Kidney epithelial cell (primary cell): Measurements from ENCODE around the gene STON2. TPM values are rescaled to one million over a fixed set of nuclear protein-coding genes. Genes with fewer than 3 reads are reported as not detected.

ENCODE experiments used
- DNase-seq: peaks from one replicate; pipeline ENCODE4 v3.0.0-alpha.2; 2010; ENCODE audit warnings: low read depth
- H3K27me3 ChIP-seq: 2 replicates; pipeline ENCODE4 v1.6.0; 2011; ENCODE audit warnings: low read length; ENCODE audit not compliant: control insufficient read depth, insufficient read depth
- H3K36me3 ChIP-seq: 2 replicates; pipeline ENCODE4 v1.5.1; 2011; ENCODE audit warnings: low read length; ENCODE audit not compliant: control insufficient read depth, insufficient read depth
- H3K4me3 ChIP-seq: 2 replicates; pipeline ENCODE4 v1.5.1; 2011; ENCODE audit warnings: low read depth, mild to moderate bottlenecking, control low read depth, low read length
- total RNA-seq: library from RNA; depleted of rRNA; stranded (reverse); fragments of >200 nt; gene quantifications from 2 replicates; pipeline ENCODE4 v1.2.3, GENCODE V29; 2015
- TF ChIP-seq, protein P1 (sequence below): IDR thresholded peaks from 2 replicates; pipeline ENCODE4 v1.5.1; 2011; ENCODE audit warnings: mild to moderate bottlenecking, moderate library complexity, low read length, control low read depth, inconsistent platforms; ENCODE audit not compliant: insufficient read depth, poor library complexity, severe bottlenecking

STON2 gene
- total RNA-seq, 1 donor from 2014 or later = 17.9 TPM

DNA sequence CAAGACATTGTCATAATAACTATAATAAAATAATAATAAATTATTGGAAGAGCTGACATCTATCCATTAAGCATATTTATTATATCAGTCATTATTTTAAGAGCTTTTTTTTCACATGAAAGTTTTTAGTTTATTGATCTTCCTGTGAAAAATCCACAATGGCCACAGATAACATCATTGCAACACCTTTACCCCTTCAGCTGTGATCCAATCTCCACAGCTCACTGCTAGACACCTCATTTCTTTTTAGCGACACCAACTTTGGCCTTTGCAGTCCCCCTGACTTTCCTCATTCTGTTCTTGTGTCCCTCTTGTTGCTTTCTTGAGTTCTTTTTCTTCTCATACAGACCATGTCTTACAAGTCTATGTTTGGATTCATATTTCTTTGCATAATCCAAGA is 67.4 kb downstream of the STON2 start:
- Histone ChIP-seq H3K4me3 (no peak overlapping the region), H3K27me3 (no peaks in the 10 kb centered on the region), H3K36me3 (no peaks in the 10 kb centered on the region)
- no peak for DNase-seq
- TF ChIP-seq, protein P1, sequence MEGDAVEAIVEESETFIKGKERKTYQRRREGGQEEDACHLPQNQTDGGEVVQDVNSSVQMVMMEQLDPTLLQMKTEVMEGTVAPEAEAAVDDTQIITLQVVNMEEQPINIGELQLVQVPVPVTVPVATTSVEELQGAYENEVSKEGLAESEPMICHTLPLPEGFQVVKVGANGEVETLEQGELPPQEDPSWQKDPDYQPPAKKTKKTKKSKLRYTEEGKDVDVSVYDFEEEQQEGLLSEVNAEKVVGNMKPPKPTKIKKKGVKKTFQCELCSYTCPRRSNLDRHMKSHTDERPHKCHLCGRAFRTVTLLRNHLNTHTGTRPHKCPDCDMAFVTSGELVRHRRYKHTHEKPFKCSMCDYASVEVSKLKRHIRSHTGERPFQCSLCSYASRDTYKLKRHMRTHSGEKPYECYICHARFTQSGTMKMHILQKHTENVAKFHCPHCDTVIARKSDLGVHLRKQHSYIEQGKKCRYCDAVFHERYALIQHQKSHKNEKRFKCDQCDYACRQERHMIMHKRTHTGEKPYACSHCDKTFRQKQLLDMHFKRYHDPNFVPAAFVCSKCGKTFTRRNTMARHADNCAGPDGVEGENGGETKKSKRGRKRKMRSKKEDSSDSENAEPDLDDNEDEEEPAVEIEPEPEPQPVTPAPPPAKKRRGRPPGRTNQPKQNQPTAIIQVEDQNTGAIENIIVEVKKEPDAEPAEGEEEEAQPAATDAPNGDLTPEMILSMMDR = no peak

DNA sequence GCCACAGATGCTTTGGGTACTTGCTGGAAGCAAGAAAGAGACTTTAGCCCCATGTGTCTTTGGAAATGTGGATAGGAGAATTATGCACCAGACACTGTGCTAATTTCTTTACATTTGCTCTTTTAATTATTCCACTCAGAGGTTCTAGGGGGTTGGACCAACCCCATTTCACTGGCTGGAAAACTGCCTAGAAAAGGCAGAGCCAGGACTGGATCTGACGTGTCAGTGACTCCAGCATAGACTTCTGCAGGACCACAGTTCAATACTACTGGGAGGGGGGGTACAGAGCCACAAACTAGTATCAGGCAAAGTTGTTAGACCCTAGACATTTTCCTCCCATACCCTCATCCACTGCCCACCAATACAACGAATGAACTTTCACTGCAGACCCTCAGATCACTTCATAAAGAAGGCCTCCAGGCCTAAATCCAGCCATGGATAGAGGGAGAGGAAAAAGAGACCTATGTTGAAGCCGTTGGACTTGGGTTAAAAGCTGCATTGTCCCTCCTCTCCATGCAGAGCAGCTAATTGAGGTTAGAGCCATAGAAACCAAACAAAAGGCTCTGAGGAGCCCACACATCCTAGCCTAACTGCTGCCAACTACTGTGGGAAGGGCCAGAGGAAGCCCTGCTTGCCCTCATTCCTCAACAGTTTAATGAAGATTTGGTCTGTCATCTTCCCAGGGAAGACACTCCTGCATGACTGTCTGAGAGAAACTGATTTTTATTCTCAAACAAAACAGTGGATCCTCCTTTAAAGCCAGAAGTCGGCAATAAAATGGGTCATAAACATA is 68.7 kb downstream of the STON2 start:
- DNase-seq = no peak
- Histone ChIP-seq H3K4me3 (no peak overlapping the region), H3K27me3 (no peaks in the 10 kb centered on the region), H3K36me3 (no peaks in the 10 kb centered on the region)
- TF ChIP-seq, protein P1 = no peak

DNA sequence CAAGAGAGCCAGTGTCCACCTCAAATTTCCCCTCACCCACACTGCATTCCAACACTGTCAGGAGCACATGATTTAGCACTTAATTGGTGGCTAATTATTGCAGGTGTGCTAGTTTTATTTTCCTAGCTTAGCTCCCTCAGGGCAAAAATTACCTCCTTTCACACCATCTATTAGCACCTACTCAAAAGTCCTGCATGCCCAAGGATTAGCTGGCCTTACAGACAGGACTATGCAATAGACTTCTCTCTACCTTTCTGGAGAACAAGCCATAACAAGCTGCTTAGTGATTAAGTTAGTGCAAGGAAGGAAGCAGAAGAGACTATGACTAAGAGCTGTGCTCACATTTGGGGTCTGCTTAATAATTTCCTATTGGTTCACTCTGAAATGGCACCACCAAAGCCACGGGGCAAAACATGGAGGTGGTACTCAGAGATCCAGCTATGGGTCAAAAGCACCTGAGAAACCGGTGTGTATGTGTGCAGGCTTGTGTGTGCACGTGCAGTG is 69.5 kb downstream of the STON2 start:
- Histone ChIP-seq H3K27me3 (no peaks in the 10 kb centered on the region), H3K4me3 (no peak overlapping the region), H3K36me3 (no peaks in the 10 kb centered on the region)
- TF ChIP-seq, protein P1 = no peak
- DNase-seq = no peak

DNA sequence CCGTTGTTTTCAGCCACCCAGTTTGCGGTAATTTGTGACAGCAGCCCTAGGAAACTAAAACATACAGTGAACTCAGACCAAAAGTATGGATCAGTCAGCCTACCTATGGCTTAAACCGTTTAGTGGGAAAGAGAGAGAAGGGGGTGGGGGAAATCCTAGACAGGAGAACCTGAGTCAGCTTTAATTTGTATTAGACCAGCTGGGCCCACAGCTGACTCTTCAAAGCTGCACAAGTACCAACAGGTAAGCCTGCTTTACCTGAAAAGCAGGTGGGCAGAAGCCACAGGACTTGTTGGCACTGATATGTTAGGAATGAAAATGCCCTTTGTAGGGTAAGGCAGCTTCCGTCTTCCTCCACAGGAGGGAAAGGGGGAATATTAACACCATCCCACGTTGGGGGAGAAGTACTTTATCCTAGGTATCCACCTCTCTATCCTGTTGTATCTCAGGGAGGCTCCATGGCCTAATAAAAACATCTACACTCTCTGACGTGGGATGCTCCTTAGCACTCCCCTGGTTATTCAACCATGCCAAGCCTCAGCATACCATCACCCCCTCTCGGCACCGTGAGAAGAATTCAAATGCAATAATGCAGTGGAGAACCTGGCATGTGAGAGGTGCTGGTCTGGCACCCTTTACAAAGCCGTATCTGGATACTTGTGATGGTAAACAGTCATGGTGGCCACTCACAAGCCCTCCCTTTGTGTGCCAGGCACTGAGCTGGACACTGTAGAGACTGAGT is 70.3 kb downstream of the STON2 start:
- Histone ChIP-seq H3K27me3 (no peaks in the 10 kb centered on the region), H3K36me3 (no peaks in the 10 kb centered on the region), H3K4me3 (no peak overlapping the region)
- DNase-seq = no peak
- TF ChIP-seq, protein P1 = no peak

DNA sequence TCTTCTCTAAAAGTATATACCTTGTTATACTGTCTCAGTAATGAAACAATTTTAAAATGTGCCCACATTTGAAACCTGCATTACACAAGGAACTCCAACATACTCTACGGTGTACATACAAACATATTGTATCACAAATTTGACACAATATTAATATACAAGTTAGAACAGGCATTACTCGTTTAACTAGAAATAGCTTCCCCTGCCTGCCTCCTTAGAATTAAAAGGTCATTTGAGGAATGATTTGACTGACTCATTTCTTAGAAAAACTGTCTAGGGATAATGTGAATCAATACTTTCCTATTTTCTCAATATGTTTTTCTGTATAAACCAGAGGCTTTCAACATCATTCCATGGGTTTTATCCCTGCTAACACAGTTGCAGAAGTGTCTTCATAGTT is 73.7 kb downstream of the STON2 start:
- no peak for DNase-seq
- Histone ChIP-seq H3K4me3 (no peak overlapping the region), H3K36me3 (no peaks in the 10 kb centered on the region), H3K27me3 (no peaks in the 10 kb centered on the region)
- TF ChIP-seq, protein P1 = no peak
